Muscle of arm (tissue), 12 donors: ENCODE measurements around the gene KIF11. TPM values are rescaled to one million over a fixed set of nuclear protein-coding genes. Genes with fewer than 3 reads are reported as not detected.
"Not testable (repeated sequence)": the region's sequence is repeated elsewhere in the genome, so short reads cannot be mapped to it uniquely, and the experiment has no call there.

ENCODE experiments used
- DNase-seq: peaks from one replicate; pipeline ENCODE4 v3.0.0-alpha.2; 2013
- polyA plus RNA-seq, 12 donors: library from polyadenylated mRNA; unstranded; fragments of 120-200 nt; gene quantifications; one replicate each; pipeline ENCODE4 v1.2.1, GENCODE V29; 2013; ENCODE audit not compliant: insufficient read length in 12 of 12

The KIF11 gene
- polyA plus RNA-seq, 12 donors, result 11.6 to 28.4 (median 18.1) TPM; not detected in 1

- not testable (repeated sequence) for DNase-seq
These were observed 10.6 kb upstream of the KIF11 start for GRCh38 chr10:92582347-92582746.

- peak; percentile 54 for DNase-seq
These were observed 2.0 kb upstream of the KIF11 start for GRCh38 chr10:92590623-92591549.

- peak; percentile 94 for DNase-seq
These were observed 1.3 kb upstream of the KIF11 start for GRCh38 chr10:92591550-92592022.

- no peak for DNase-seq
These were observed 974 bp downstream of the KIF11 start for GRCh38 chr10:92593619-92594588.

GRCh38 chr10:92595505-92595904 is 2.6 kb downstream of the KIF11 start:
- no peak for DNase-seq

- DNase-seq, result no peak
These were observed 5.4 kb downstream of the KIF11 start for GRCh38 chr10:92598321-92598720.

GRCh38 chr10:92604841-92605240 is 11.9 kb downstream of the KIF11 start:
- DNase-seq, result no peak

- DNase-seq, result no peak
These were observed 22.6 kb downstream of the KIF11 start for GRCh38 chr10:92615515-92615914.

- DNase-seq, result no peak
These were observed 26.4 kb downstream of the KIF11 start for GRCh38 chr10:92619368-92619767.

- DNase-seq, result no peak
These were observed 35.0 kb downstream of the KIF11 start for GRCh38 chr10:92627845-92628480.

- DNase-seq, result no peak
These were observed 37.0 kb downstream of the KIF11 start for GRCh38 chr10:92629945-92630344.

GRCh38 chr10:92638037-92638436 is 45.1 kb downstream of the KIF11 start:
- no peak for DNase-seq

- DNase-seq, result no peak
These were observed 47.2 kb downstream of the KIF11 start for GRCh38 chr10:92640107-92640506.

- DNase-seq, result no peak
These were observed 48.6 kb downstream of the KIF11 start for GRCh38 chr10:92641492-92641891.

- no peak for DNase-seq
These were observed 52.0 kb downstream of the KIF11 start for GRCh38 chr10:92644921-92645320.

- not testable (repeated sequence) for DNase-seq
These were observed 57.9 kb downstream of the KIF11 start for GRCh38 chr10:92650864-92651263.

- no peak for DNase-seq
These were observed 62.5 kb downstream of the KIF11 start for GRCh38 chr10:92655426-92655825.

- no peak for DNase-seq
These were observed 63.5 kb downstream of the KIF11 start for GRCh38 chr10:92656266-92656961.

- DNase-seq, result no peak
These were observed 64.1 kb downstream of the KIF11 start for GRCh38 chr10:92657024-92657423.

GRCh38 chr10:92662848-92663247 is 69.9 kb downstream of the KIF11 start:
- no peak for DNase-seq

- no peak for DNase-seq
These were observed 71.4 kb downstream of the KIF11 start for GRCh38 chr10:92664322-92664721.
